SK-N-MC (cell line): ENCODE results near the gene VANGL2.

Source experiments
- DNase-seq: peaks from one replicate; pipeline ENCODE4 v3.0.0-alpha.2; 2011; ENCODE audit warnings: low read depth, low spot score
- H3K27ac ChIP-seq: fragments of 200-600 bp; sonication (generic); 2 replicates; pipeline ENCODE4 v1.5.1; 2016; ENCODE audit warnings: mixed run types
- H3K36me3 ChIP-seq: fragments of 200-600 bp; sonication (generic); 2 replicates; pipeline ENCODE4 v1.6.1; 2017; ENCODE audit warnings: antibody characterized with exemption, low read length, mixed read lengths; ENCODE audit not compliant: insufficient read depth
- H3K4me3 ChIP-seq: fragments of 200-600 bp; sonication (generic); 2 replicates; pipeline ENCODE4 v1.5.1; 2016
- H3K9ac ChIP-seq: fragments of 200-600 bp; sonication (generic); 2 replicates; pipeline ENCODE4 v1.8.0; 2017; ENCODE audit warnings: mixed run types, mixed read lengths; ENCODE audit not compliant: insufficient read length
- H3K9me3 ChIP-seq: fragments of 200-600 bp; sonication (generic); 2 replicates; pipeline ENCODE4 v1.6.1; 2017; ENCODE audit warnings: low read depth, mild to moderate bottlenecking, antibody characterized with exemption, low read length, moderate library complexity, mixed read lengths
- EZH2 ChIP-seq: fragments of 200-600 bp; sonication (generic); IDR thresholded peaks from one replicate; pipeline ENCODE4 v1.6.1; 2017; ENCODE audit warnings: antibody characterized with exemption
- FOXP2 ChIP-seq: optimal IDR thresholded peaks from 2 replicates; pipeline ENCODE3; 2011; ENCODE audit warnings: mild to moderate bottlenecking, moderate library complexity; ENCODE audit not compliant: insufficient read depth; ENCODE audit errors: extremely low read length, control extremely low read depth
- POLR2AphosphoS5 ChIP-seq: IDR thresholded peaks from 2 replicates; pipeline ENCODE4 v1.6.1; 2012; ENCODE audit warnings: mild to moderate bottlenecking, low read depth, low read length, borderline replicate concordance

Gene VANGL2

DNA sequence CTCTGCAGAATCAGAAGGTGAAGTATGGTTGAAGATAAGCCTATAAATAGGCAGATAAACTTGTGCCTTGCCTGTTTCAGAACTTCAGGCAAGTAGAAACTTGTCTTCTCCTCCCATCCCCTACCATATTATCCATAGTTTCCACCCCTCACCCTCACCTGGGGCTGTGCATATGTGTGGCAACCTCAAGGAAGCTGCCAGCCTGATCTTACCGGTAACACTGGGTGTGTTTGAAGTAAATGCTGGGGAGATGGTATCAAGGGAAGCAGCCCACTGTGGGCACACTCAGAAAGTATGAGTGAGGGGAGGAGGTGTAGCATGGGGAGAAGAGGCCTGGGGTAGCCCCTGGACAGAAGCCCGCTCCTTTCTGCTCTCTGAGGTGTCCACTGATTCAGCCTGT lies 14.5 kb downstream of the VANGL2 start:
- no peak overlapping the region for H3K27ac ChIP-seq
- H3K36me3 ChIP-seq: no peaks in the 10 kb centered on the region
- no peak overlapping the region for H3K9ac ChIP-seq
- TF ChIP-seq FOXP2 (no peak), EZH2 (no peak), POLR2AphosphoS5 (no peak)
- no peak overlapping the region for H3K4me3 ChIP-seq
- DNase-seq: no peak
- no peaks in the 10 kb centered on the region for H3K9me3 ChIP-seq

DNA sequence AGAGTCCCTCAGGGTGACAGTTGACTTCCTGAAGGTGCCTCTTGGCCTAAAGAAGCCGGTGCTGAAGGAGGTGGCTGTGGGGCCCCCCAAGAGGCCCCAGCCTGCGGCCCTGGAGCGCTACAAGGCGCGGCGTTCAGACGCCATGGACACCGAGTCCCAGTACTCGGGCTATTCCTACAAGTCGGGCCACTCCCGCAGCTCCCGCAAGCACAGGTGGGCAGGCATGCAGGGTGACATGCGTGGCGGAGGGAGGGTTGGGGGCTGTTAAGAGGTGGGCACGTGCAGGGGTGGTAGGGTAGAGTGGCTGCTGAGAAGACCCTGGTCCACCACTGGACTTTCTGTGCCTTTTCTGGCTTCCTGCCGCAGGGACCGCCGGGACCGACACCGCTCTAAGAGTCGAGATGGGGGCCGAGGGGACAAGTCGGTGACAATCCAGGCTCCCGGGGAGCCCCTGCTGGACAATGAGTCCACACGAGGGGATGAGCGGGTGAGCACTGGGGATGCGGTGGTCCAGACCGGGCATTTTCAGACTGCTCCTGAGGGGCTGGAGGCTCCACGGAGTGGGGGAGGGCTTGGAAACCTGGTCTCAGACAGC lies 15.4 kb downstream of the VANGL2 start:
- no peak overlapping the region for H3K9ac ChIP-seq
- H3K36me3 ChIP-seq: no peaks in the 10 kb centered on the region
- no peak for DNase-seq

DNA sequence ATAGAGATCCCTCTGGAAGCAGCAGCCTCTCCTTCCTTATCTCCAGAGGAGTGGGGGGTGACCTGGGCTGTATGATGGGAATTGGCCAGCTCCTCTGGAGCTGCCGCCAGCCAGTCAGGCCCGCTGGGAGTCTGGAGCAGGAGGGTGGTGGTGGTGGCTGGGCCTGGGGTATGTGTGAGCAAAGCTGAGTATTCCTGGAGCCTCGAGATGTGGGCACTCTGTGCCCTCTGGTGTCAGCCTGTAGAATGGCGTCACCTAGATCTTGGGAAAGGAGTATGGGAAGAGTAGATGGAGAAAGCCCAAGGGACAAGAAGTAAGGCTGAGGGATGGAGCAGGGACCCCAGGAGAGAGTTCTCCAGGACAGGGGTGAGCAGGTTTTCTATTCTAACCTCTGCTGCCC lies 16.0 kb downstream of the VANGL2 start:
- H3K36me3 ChIP-seq: no peaks in the 10 kb centered on the region
- H3K4me3 ChIP-seq: no peak overlapping the region
- DNase-seq: no peak
- H3K9ac ChIP-seq: no peak overlapping the region
- TF ChIP-seq FOXP2 (no peak), EZH2 (no peak), POLR2AphosphoS5 (no peak)
- H3K27ac ChIP-seq: no peak overlapping the region
- H3K9me3 ChIP-seq: no peaks in the 10 kb centered on the region

More for the DNA sequence above, 15.4 kb downstream of the VANGL2 start:
- no peaks in the 10 kb centered on the region for H3K9me3 ChIP-seq
- H3K4me3 ChIP-seq: no peak overlapping the region
- TF ChIP-seq POLR2AphosphoS5 (no peak), FOXP2 (no peak), EZH2 (no peak)
- no peak overlapping the region for H3K27ac ChIP-seq

DNA sequence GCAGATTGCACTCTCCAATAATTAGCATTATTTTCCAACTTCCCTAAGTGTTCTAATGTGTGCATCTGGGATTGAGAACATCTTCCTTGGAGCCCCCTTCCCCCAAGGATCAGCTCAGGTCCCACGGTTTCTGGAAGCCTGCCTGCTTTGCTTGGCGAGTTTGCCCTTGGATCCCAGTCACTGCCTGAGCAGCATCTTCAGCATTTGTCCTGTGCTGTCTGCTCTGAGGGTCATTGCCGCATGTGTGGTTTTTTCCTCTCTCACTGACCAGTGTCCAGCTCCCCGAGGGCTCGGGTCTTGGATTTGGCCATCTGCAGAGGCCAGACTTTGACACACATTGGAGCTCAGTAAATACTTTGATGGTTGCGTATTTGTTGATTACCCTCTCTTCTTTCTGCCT lies 18.1 kb downstream of the VANGL2 start:
- TF ChIP-seq FOXP2 (no peak), EZH2 (no peak), POLR2AphosphoS5 (no peak)
- Histone ChIP-seq H3K9me3 (no peaks in the 10 kb centered on the region), H3K36me3 (no peaks in the 10 kb centered on the region)

DNA sequence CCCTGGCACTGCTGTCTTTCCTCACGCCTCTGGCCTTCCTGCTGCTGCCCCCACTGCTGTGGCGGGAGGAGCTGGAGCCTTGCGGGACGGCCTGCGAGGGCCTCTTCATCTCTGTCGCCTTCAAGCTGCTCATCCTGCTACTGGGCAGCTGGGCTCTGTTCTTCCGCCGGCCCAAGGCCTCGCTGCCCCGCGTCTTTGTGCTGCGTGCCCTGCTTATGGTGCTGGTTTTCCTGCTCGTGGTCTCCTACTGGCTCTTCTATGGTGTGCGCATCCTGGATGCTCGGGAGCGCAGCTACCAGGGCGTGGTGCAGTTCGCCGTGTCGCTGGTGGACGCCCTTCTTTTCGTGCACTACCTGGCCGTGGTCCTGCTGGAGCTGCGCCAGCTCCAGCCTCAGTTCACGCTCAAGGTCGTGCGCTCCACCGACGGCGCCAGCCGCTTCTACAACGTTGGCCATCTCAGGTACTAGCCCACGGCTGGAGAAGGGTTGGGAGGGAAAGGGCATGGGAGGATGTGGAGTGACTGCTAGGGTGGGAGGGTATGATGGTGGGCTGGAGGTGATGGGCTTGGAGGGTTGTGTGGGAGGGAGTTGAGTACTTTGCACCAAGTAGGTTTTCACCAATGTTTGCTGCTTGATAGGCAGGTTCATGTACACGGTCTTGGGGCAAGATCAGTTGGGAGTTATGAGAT lies 18.9 kb downstream of the VANGL2 start:
- Histone ChIP-seq H3K36me3 (no peaks in the 10 kb centered on the region; the same call in 1 of the 2 replicates), H3K27ac (no peak overlapping the region)
- TF ChIP-seq FOXP2 (no peak), EZH2 (no peak), POLR2AphosphoS5 (no peak)

More for the DNA sequence above, 18.1 kb downstream of the VANGL2 start:
- Histone ChIP-seq H3K9ac (no peak overlapping the region), H3K27ac (no peak overlapping the region), H3K4me3 (no peak overlapping the region)
- DNase-seq: no peak

DNA sequence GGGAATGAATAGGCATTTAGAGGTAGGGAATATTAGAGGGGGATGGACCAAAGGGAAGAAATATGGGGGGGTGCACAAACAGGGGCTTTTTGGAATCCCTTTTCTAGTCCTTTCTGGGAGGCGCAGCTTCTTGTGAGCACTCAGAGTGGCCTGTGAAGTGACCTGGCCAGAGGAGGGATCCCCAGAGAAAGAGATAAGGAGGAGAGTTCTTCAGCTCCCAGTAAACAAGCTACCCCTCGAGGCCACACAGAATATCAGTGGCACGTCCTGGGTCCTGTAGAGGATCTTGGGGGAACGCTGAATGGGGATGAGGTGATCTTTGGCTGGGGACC lies 19.4 kb downstream of the VANGL2 start:
- Histone ChIP-seq H3K36me3 (no peaks in the 10 kb centered on the region; the same call in 1 of the 2 replicates), H3K27ac (no peak overlapping the region), H3K9me3 (no peaks in the 10 kb centered on the region), H3K4me3 (no peak overlapping the region), H3K9ac (no peak overlapping the region)
- TF ChIP-seq FOXP2 (no peak), EZH2 (no peak), POLR2AphosphoS5 (no peak)
- no peak for DNase-seq

More for the DNA sequence above, 18.9 kb downstream of the VANGL2 start:
- H3K4me3 ChIP-seq: no peak overlapping the region
- no peaks in the 10 kb centered on the region for H3K9me3 ChIP-seq
- DNase-seq: no peak
- no peak overlapping the region for H3K9ac ChIP-seq

DNA sequence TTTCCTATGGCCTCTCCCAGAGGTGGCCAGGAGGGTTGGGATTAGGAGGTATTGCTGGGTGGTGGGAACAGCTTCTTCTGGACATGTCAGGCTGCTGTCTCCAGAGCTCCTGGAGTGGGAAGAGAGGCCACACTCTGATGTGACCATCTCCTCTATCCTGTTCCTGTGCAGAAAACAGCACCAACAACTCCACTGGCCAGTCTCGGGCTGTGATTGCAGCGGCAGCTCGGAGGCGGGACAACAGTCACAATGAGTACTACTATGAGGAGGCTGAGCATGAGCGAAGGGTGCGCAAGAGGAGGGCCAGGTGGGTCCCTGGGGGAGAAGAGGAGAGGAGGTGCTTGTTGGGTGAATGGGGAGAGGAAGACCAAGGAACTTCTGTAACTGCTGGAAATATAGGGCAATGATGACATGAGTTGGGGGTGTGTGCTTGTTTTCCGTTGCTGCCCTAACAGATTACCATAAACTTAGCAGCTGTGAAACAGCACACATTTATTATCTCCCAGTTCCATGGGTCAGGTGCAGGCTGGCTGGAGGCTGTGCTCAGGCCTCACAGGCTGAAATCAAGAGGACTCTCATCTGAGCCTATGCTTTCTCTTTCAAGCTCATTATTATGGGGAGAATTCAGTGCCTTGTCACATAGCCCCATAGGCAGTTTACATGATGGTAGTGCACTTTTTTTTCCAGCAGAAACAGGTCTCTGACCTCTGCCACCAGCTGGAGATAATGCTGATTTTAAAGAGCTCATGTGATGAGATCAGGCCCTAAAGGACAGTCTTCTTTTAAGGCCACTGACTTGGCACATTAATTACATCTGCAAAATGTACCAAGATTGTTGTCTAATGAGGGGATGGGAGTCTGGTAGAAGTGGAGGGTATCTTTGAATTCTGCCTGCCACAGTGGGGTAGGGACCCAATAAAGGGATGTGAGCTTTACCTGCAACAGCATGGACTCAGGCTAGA lies 20.8 kb downstream of the VANGL2 start:
- Histone ChIP-seq H3K4me3 (no peak overlapping the region), H3K27ac (no peak overlapping the region), H3K36me3 (no peaks in the 10 kb centered on the region; the same call in 1 of the 2 replicates), H3K9me3 (no peaks in the 10 kb centered on the region), H3K9ac (no peak overlapping the region)
- no peak for TF ChIP-seq FOXP2
- TF ChIP-seq POLR2AphosphoS5: no peak
- TF ChIP-seq EZH2: no peak
- DNase-seq: no peak

DNA sequence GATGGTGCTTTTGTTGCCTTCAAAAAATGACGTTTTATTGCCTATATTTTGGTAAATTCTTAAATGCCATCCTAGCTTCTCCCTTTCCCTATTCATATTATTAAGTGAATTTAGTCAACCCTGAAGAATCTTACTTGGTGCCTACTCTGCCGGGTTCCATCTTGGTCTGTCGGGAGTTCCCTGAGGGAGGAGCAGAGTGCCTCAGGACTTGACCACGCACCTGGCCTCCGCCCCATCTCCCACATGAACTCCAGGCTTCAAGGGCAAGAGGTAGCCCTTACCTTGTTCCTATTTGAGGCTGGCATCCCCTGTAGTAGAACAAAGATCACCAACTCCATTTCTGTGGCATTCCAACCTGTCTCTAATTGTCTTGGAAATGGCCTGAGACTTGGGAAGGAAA lies 21.5 kb downstream of the VANGL2 start:
- no peak overlapping the region for H3K27ac ChIP-seq
- DNase-seq: no peak
- no peaks in the 10 kb centered on the region; the same call in 1 of the 2 replicates for H3K36me3 ChIP-seq
- TF ChIP-seq POLR2AphosphoS5: no peak
- no peaks in the 10 kb centered on the region for H3K9me3 ChIP-seq
- H3K4me3 ChIP-seq: no peak overlapping the region
- H3K9ac ChIP-seq: no peak overlapping the region
